ENCODE measurements around the gene TPCN2. TPM values are rescaled to one million over a fixed set of nuclear protein-coding genes. Genes with fewer than 3 reads are reported as not detected.

Gene TPCN2
- polyA plus RNA-seq, 3 donors = 5.7 to 16.4 (median 8.8) TPM

DNA sequence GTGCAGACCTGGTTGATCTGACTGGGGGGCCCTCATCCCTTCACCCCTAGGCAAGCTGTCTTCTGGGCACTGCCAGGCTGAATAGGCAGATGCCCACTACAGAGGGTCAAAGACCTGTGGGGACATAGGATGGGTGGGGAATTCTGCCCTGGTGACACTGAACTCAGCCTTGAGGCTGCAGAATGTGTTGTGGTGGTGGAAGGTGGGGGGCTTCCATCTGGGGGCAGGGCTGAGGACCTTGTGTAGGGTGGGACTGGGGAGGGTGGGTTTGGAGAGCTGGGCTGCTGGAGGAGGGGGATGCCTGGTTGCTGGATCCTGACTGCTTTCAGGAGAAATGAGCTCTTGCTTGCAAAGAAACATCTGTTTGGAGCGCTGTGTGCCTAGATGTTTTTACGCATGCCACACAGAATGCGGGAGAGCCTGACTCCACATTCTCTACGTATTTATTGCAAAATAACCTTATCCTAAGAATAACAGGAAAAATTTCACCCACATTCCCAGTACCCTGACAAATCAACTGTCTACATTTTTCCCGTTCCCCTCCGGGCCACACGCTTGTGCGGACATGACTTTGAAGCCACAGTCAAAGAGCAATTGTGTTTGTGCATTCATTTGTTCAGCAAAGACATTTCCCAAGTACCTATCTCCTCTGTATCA, 125.3 kb downstream of the TPCN2 start:
- 91 to 98% (median 94%) methylated on average over 8 of the region's 8 CpGs for WGBS, 3 donors

GRCh38 chr11:69174841-69175240, 126.1 kb downstream of the TPCN2 start:
- H3K27ac ChIP-seq (ENCODE audit: low read depth, low read length) = no peak overlapping the region
- 86 to 93% (median 89%) methylated on average over 2 of the region's 2 CpGs for WGBS, 3 donors

More for the DNA sequence above, 125.3 kb downstream of the TPCN2 start:
- H3K27ac ChIP-seq (ENCODE audit: low read depth, low read length) = no peak overlapping the region

DNA sequence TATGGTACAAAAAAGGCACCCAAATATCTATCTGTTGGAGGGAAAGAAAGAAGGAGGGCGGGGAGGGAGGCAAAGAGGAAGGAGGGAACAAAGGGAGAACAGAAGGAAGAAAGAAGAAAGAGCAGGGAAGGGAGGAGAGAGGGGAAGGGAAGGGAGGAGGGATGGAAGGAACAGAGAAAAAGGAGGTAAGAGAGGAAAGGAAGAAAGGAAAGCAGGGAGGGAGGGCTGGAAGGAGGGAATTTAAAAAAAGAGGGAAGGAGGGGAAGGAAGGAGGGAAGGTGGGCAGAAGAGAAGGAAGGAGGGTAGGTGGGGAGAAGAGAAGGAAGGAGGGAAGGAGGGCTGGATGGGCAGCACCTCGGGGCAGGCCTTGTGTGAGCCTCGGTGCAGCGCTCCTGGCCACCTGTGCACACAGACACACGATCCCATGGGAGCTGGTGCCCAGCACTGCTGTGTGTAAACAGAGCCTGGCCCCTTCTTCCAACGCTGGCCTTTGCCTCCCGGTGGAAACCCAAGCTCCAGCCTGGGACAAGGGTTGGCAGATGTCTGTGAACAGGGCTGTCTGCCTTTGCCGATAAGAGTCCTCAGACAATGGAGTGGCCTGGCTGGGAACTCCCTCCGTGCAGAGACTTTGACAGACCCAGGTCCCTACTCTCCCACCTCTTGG, 130.2 kb downstream of the TPCN2 start:
- H3K27ac ChIP-seq (ENCODE audit: low read depth, low read length) = no peak overlapping the region
- 48 to 84% (median 84%) methylated on average over 9 of the region's 9 CpGs for WGBS, 3 donors

GRCh38 chr11:69180226-69180625, 131.5 kb downstream of the TPCN2 start:
- no peak overlapping the region for H3K27ac ChIP-seq (ENCODE audit: low read depth, low read length)
- 64 to 92% (median 71%) methylated on average over 9 of the region's 9 CpGs for WGBS, 3 donors

DNA sequence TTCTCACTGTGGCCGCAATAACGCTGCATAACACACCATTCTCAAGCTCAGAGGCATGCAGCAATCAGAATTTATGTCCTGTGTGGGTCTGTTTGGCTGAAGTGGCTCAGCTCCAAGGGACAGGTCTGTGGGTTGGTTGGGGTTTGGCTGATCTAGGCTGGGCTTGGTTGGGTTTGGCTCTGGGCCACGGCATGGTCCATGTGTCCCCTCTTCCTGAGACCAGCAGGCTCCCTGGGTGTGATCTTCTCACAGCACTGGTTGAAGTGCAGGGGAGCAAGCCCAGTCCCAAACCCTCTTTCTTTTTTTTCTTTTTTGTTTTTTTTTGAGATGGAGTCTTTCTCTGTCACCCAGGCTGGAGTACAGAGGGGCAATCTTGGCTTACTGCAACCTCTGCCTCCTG, 132.0 kb downstream of the TPCN2 start:
- H3K27ac ChIP-seq (ENCODE audit: low read depth, low read length) = no peak overlapping the region
- WGBS, 3 donors = 81 to 99% (median 91%) methylated on average over 3 of the region's 3 CpGs

DNA sequence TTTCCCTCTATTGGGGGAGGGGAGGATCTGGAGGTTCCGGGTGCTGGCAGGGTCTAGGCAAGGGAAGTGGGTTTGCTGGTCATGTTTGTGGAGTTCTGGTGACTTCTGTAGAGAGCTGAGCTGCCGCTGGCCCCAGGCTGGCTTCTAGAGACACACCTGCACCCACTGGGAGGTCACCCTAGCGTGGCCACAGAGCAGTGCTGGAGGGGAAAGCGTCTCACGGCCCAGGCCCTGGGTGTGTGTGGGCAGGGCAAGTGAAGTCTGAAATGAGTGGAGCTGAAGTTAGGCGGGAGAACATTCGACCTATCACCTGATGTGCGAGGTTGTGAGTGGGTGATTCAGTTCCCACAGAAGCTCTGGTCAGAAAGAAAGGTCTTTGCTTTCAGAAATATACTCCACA, 134.9 kb downstream of the TPCN2 start:
- 79 to 90% (median 81%) methylated on average over 8 of the region's 8 CpGs for WGBS, 3 donors
- H3K27ac ChIP-seq (ENCODE audit: low read depth, low read length) = no peak overlapping the region

Other genes with a start within 250 kb of the TPCN2 start
- 10 to 100 TPM in 2 of 3 donors, 1 to 10 TPM in 1; 9.4 to 19.7 (median 11.6) TPM for gene CPT1A, start 207.0 kb upstream of the TPCN2 start, polyA plus RNA-seq
- gene MRPL21, start 145.1 kb upstream of the TPCN2 start, polyA plus RNA-seq = 10 to 100 TPM; 51.8 to 69.3 (median 65.1) TPM
- 10 to 100 TPM in 2 of 3 donors, 1 to 10 TPM in 1; 7.4 to 23.7 (median 11.3) TPM for gene IGHMBP2, start 145.0 kb upstream of the TPCN2 start, polyA plus RNA-seq
- under 1 TPM in 1 of 3 donors, not detected in 2; 0.07 TPM for gene MRGPRD, start 67.9 kb upstream of the TPCN2 start, polyA plus RNA-seq
- gene MRGPRF, start 35.7 kb upstream of the TPCN2 start, polyA plus RNA-seq = 10 to 100 TPM in 2 of 3 donors, 1 to 10 TPM in 1; 2.0 to 34.5 (median 26.1) TPM
- gene SMIM38, start 107.0 kb downstream of the TPCN2 start, polyA plus RNA-seq = 1 to 10 TPM in 1 of 3 donors, under 1 TPM in 2; 0.09 to 2.0 (median 0.34) TPM
- 10 to 100 TPM in 1 of 3 donors, under 1 TPM in 2; 0.44 to 15.9 (median 0.79) TPM for gene MYEOV, start 245.2 kb downstream of the TPCN2 start, polyA plus RNA-seq

All from adipose tissue (tissue), 3 donors.